Mesothelial cell of epicardium (in vitro differentiated cells): ENCODE measurements around the gene LRRC8A. TPM values are rescaled to one million over a fixed set of nuclear protein-coding genes. Genes with fewer than 3 reads are reported as not detected.

Experiments used
- DNase-seq, 2 experiments: peaks; one replicate each; pipeline ENCODE4 v3.0.0; 2021; ENCODE audit warnings: low spot score in 2 of 2; ENCODE audit not compliant: unreplicated experiment in 2 of 2
- H3K27ac Mint-ChIP-seq: 2 replicates; pipeline ENCODE4 v1.8.0; 2021; ENCODE audit warnings: mixed read lengths
- H3K27me3 Mint-ChIP-seq: 2 replicates; pipeline ENCODE4 v1.8.0; 2021; ENCODE audit warnings: low read depth, mixed read lengths
- H3K36me3 Mint-ChIP-seq: 2 replicates; pipeline ENCODE4 v1.8.0; 2021; ENCODE audit warnings: mixed read lengths
- H3K4me1 Mint-ChIP-seq: 2 replicates; pipeline ENCODE4 v1.8.0; 2021; ENCODE audit warnings: mixed read lengths
- H3K4me3 Mint-ChIP-seq: 2 replicates; pipeline ENCODE4 v1.8.0; 2021; ENCODE audit warnings: mild to moderate bottlenecking, moderate library complexity, mixed read lengths
- H3K9me3 Mint-ChIP-seq: 2 replicates; pipeline ENCODE4 v1.8.0; 2021; ENCODE audit warnings: mixed read lengths
- total RNA-seq: library from RNA; stranded (reverse); gene quantifications from 3 replicates; pipeline ENCODE4 v1.2.1, GENCODE V29; 2021
- TF ChIP-seq, protein P1 (sequence below): fragments of 200-600 bp; sonication (generic); IDR thresholded peaks from one replicate; pipeline ENCODE4 v1.5.0; 2021; ENCODE audit warnings: antibody characterized with exemption; ENCODE audit not compliant: unreplicated experiment

Gene LRRC8A
- total RNA-seq, 1 donor from 2014 or later: 35.9 TPM

DNA sequence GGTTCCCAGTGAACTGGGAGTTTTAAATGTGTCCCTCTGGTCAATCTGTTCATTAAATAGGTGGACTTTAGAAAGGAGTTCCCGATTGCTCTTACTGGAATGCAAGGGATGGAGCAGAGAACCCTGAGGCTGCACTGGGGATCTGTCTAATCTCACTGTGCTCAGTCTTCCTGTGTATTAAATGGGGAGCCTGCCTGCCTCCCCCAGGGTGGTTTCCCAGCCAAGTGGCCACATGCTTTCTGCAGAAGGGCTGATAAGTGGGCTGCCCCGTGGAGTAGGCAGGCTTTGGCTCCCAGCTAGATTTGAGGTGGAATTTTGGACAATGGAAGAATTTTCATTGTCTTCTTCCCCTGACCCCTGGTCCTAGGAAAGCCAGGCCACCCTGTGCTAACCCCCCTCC is 24.8 kb downstream of the LRRC8A start:
- Mint-ChIP-seq H3K4me1 (peaks cover 6% of the 10 kb centered on the region), H3K36me3 (peaks cover 23% of the 10 kb centered on the region), H3K27me3 (no peaks in the 10 kb centered on the region), H3K4me3 (no peak overlapping the region), H3K9me3 (no peaks in the 10 kb centered on the region), H3K27ac (no peak overlapping the region)
- no peak for DNase-seq
- TF ChIP-seq, protein P1, sequence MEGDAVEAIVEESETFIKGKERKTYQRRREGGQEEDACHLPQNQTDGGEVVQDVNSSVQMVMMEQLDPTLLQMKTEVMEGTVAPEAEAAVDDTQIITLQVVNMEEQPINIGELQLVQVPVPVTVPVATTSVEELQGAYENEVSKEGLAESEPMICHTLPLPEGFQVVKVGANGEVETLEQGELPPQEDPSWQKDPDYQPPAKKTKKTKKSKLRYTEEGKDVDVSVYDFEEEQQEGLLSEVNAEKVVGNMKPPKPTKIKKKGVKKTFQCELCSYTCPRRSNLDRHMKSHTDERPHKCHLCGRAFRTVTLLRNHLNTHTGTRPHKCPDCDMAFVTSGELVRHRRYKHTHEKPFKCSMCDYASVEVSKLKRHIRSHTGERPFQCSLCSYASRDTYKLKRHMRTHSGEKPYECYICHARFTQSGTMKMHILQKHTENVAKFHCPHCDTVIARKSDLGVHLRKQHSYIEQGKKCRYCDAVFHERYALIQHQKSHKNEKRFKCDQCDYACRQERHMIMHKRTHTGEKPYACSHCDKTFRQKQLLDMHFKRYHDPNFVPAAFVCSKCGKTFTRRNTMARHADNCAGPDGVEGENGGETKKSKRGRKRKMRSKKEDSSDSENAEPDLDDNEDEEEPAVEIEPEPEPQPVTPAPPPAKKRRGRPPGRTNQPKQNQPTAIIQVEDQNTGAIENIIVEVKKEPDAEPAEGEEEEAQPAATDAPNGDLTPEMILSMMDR: no peak

DNA sequence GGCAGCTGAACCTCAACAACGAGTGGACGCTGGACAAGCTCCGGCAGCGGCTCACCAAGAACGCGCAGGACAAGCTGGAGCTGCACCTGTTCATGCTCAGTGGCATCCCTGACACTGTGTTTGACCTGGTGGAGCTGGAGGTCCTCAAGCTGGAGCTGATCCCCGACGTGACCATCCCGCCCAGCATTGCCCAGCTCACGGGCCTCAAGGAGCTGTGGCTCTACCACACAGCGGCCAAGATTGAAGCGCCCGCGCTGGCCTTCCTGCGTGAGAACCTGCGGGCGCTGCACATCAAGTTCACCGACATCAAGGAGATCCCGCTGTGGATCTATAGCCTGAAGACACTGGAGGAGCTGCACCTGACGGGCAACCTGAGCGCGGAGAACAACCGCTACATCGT is 26.4 kb downstream of the LRRC8A start:
- TF ChIP-seq, protein P1: no peak
- H3K36me3 Mint-ChIP-seq: peaks cover 23% of the 10 kb centered on the region
- no peak overlapping the region for H3K4me3 Mint-ChIP-seq
- peaks cover 20% of the 10 kb centered on the region for H3K4me1 Mint-ChIP-seq
- H3K27me3 Mint-ChIP-seq: no peaks in the 10 kb centered on the region
- no peaks in the 10 kb centered on the region for H3K9me3 Mint-ChIP-seq
- H3K27ac Mint-ChIP-seq: no peak overlapping the region
- no peak for DNase-seq

DNA sequence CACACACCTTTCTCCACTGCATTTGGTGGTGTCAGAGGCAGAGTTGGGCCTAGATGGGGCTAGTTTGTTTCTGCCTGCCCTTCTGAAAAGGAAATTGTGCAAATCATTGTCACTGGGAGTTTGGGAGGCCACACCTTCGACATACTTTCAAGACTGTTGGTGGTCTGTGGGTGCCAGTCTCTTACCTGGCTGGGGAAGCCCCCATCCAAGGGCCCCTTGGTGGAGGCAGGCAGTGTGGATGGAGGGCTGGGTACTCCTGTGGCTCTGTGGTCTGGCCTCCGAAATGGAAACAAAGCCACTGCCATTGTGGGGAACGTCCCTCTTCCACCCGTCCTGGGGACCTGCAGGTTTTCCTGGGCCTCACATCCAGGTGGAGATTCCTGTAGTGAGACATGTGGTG is 27.9 kb downstream of the LRRC8A start:
- Mint-ChIP-seq H3K4me3 (no peak overlapping the region), H3K4me1 (peaks cover 20% of the 10 kb centered on the region), H3K36me3 (peaks cover 23% of the 10 kb centered on the region), H3K27ac (no peak overlapping the region), H3K9me3 (no peaks in the 10 kb centered on the region), H3K27me3 (no peaks in the 10 kb centered on the region)
- DNase-seq: no peak
- TF ChIP-seq, protein P1: no peak

DNA sequence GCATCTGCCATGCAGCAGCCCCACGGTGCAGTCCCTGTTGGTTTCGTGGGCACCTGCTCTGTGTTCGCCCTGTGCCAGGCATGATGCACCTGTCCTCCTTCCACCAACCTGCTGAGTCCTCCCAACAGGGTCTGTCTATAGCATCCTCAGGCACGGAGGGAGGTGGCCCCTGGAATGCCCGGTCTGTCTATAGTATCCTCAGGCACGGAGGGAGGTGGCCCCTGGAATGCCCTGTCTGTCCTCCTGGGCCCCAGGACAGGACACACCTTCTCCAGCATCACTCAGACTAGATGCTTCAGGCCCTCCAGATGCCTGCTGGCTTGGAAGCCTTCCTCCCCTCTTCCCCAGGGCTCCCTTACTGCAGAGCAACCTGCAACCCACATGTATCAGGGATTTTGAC is 29.0 kb downstream of the LRRC8A start:
- Mint-ChIP-seq H3K4me1 (peaks cover 20% of the 10 kb centered on the region), H3K27ac (peak overlapping the region; percentile 4), H3K4me3 (no peak overlapping the region), H3K27me3 (no peaks in the 10 kb centered on the region), H3K36me3 (peaks cover 23% of the 10 kb centered on the region), H3K9me3 (no peaks in the 10 kb centered on the region)
- TF ChIP-seq, protein P1: no peak
- DNase-seq: no peak

DNA sequence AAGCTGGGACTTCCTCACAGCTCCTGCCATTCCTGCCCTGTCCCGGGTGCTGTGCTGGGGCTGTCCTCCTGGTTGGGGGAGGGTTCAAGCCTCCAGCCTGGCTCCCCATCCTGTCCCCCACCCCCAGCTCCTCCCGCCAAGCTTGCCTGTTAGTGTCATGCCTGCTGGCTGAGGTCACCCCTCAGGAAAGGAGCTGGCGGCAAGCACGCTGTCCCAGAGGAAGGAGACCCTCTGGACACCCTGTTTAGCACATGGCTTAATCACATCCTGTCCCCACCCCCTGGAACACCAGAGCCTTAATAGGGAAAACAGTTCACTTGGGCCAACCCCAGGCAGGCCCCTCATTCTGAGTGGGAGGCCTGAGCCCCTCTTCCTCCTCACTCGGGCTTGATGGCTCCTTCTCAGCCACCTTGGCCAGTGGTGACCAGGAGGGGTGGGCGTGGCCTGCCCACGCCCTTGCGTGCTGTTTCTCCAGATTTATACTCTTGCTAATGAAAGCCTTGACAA is 29.6 kb downstream of the LRRC8A start:
- H3K36me3 Mint-ChIP-seq: peaks cover 25% of the 10 kb centered on the region
- TF ChIP-seq, protein P1: no peak
- peak overlapping the region; percentile 79 for H3K27ac Mint-ChIP-seq
- no peak for DNase-seq
- H3K27me3 Mint-ChIP-seq: no peaks in the 10 kb centered on the region
- H3K4me3 Mint-ChIP-seq: no peak overlapping the region
- H3K4me1 Mint-ChIP-seq: peaks cover 20% of the 10 kb centered on the region
- H3K9me3 Mint-ChIP-seq: no peaks in the 10 kb centered on the region

DNA sequence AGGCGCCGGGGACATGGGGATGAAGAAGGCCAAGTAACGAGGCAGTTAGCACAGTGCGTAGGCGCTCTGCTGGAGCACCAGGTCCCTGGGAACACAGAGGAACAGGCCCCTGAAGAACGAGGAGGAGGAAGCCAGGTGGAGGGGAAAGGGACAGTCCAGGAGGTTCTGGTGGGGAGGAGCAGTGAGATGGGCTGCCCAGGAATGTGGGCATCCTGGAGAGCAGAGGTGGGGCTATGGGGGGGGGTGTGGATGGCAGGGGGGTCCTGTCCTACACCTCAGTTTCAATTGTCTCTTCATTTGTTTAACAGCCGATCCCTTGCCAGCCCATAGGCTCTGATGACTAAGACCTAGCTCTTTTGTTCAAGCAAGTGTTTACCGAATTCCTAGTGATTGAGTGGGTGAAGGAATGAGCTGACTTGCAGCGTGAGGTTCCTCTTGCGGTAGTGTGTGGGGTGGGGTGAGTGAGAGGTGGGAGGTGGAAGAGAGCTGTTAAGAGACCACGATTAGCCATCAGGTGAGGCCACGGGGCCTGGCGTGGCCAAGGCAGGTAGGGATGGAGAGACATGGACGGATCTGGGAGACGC is 30.4 kb downstream of the LRRC8A start:
- Mint-ChIP-seq H3K4me1 (peaks cover 22% of the 10 kb centered on the region), H3K27me3 (no peaks in the 10 kb centered on the region), H3K36me3 (peaks cover 27% of the 10 kb centered on the region), H3K4me3 (no peak overlapping the region), H3K9me3 (no peaks in the 10 kb centered on the region), H3K27ac (peak overlapping the region; percentile 79)
- DNase-seq: no peak
- TF ChIP-seq, protein P1: no peak
